ENCODE measurements around the gene SLC44A2. TPM values are rescaled to one million over a fixed set of nuclear protein-coding genes. Genes with fewer than 3 reads are reported as not detected.

Gene SLC44A2
- total RNA-seq, 1 experiment from 2014 or later: 130 TPM

DNA sequence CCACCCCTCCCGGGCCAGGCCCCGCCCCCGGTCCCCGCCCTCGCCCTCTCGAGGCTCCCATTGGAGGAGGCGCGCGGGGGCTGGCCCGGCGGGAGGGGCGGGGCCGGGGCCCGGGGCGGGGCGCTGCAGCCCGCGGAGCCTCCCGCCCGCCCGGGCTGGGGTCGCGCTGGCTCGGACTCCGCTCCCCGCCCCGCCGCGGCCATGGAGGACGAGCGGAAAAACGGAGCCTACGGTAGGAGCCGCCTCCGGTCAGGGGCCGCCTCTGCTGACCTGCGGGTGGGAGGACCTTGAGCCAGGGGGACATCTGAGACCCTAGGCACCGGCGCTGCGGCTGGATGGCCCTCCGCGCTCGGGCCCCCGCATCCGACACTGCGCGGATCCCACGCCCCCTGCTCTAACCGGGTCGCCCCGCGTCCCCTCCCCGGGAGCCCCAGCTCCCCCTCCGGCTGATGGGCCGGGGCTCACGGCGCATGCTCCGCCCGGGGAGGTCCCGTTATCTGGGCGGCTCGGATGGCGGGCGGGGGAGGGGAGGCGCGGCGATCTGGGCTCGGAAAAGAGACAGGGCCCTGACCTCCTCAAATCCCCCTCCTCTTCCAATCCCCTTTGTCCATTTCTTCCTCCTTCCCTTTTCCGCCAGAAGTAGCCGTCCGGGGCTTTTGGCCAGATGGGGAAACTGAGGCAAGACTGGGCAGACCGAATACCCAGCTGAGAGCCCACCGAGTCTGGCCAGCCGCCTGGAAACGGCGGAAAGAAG, 22.8 kb upstream of the SLC44A2 start:
- Mint-ChIP-seq H3K4me1 (ENCODE audit: low read depth, unreplicated experiment) (peaks cover 16% of the 10 kb centered on the region), H3K9me3 (ENCODE audit: low read depth, unreplicated experiment) (no peaks in the 10 kb centered on the region), H3K36me3 (ENCODE audit: insufficient read depth, unreplicated experiment) (no peaks in the 10 kb centered on the region), H3K4me3 (ENCODE audit: low read depth, unreplicated experiment) (peak overlapping the region; percentile 57), H3K27me3 (ENCODE audit: unreplicated experiment) (no peaks in the 10 kb centered on the region), H3K27ac (ENCODE audit: unreplicated experiment) (no peak overlapping the region)
- no TSS peak for BruUV-seq (replicated peaks)
- DNase-seq: peak; percentile 76
- intact Hi-C loops (cut with micrococcal nuclease; ENCODE audit: unreplicated experiment): no loop called here
- CTCF ChIA-PET: interaction anchor here (0.6 to 0.7 kb wide), 2 partner anchors 20 to 928 kb away, joined by 4 read pairs; partner anchors contain the start of gene ZNF562
- TF ChIP-seq CTCF (IDR thresholded peaks at IDR 0.05; ENCODE audit: unreplicated experiment): no peak

DNA sequence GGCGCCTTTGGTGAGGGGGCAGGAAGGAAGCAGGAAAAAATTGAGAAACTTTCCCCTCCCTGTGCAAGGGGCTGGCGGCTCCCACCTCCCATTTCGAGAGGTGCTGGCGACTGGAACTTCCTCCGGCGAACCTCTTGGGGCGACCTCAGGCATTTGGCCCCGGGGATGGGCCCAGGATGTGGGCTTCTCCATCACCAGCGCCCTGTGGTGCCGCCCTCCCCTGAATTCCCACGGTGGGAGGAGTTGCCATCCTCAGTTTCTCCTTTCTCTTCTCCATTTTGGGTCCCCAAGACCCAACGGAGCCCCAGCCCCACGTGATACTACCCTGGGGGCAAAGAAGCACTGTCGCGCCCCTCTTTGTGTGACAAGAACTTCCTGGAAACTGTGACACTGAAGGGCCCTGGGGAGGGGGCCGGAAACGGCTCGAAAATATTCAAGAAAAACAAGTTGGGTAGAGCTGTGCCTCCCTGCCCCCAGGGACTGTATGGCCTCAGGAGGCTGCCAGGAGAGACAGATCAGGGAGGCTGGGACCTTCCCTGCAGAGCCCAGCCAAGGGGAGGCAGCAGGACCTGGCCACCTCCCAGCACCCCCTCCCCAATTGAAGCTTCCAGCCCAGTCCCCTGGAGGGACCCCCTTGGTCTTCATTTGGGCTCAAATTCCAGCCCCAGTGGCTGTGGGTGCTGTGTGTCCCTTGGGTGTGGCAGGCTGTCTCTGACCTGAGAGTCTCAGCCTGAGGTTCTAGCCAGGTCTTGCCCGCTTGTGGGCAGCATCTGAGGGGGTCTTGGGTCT, 22.1 kb upstream of the SLC44A2 start:
- Mint-ChIP-seq H3K27me3 (ENCODE audit: unreplicated experiment) (no peaks in the 10 kb centered on the region), H3K9me3 (ENCODE audit: low read depth, unreplicated experiment) (no peaks in the 10 kb centered on the region), H3K4me3 (ENCODE audit: low read depth, unreplicated experiment) (peak overlapping the region; percentile 57), H3K4me1 (ENCODE audit: low read depth, unreplicated experiment) (peaks cover 16% of the 10 kb centered on the region), H3K36me3 (ENCODE audit: insufficient read depth, unreplicated experiment) (no peaks in the 10 kb centered on the region), H3K27ac (ENCODE audit: unreplicated experiment) (no peak overlapping the region)
- intact Hi-C loops (cut with micrococcal nuclease; ENCODE audit: unreplicated experiment): no loop called here
- TF ChIP-seq CTCF (IDR thresholded peaks at IDR 0.05; ENCODE audit: unreplicated experiment): no peak
- DNase-seq: no peak
- CTCF ChIA-PET: no interaction called here
- no TSS peak for BruUV-seq (replicated peaks)

DNA sequence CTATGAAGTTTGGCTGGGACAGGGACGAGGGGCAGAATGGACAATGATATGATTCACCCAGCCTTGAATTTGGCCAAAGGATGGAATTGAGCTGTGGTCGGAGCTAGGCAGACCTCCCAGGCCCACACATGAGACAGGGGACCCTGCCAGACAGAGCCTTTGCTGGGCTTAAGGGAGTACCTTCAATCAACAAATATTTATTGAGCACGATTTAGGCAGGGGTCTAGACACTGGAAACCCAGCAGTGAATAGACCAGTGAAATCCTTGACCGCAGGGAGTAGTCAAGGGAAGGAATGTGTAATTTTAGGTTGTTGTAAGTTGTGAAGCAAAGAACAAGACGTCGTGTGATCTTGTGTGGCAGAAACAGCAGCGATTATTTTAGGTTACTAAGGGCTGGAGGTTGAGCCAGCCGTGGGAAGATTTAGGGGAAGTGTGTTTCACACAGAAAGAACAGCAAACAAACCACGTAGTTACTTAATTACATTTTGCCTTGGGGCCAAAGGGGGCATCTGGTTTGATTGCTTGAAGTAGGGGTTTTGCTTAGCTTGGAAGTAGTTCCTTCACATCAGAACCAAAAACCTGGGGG, 21.4 kb upstream of the SLC44A2 start:
- no peaks in the 10 kb centered on the region for H3K9me3 Mint-ChIP-seq (ENCODE audit: low read depth, unreplicated experiment)
- CTCF ChIA-PET: no interaction called here

More for the DNA sequence above, 21.4 kb upstream of the SLC44A2 start:
- no peaks in the 10 kb centered on the region for H3K36me3 Mint-ChIP-seq (ENCODE audit: insufficient read depth, unreplicated experiment)
- no peak for TF ChIP-seq CTCF (IDR thresholded peaks at IDR 0.05; ENCODE audit: unreplicated experiment)
- H3K27me3 Mint-ChIP-seq (ENCODE audit: unreplicated experiment): no peaks in the 10 kb centered on the region
- DNase-seq: no peak
- peaks cover 16% of the 10 kb centered on the region for H3K4me1 Mint-ChIP-seq (ENCODE audit: low read depth, unreplicated experiment)
- H3K4me3 Mint-ChIP-seq (ENCODE audit: low read depth, unreplicated experiment): peak overlapping the region; percentile 37
- BruUV-seq (replicated peaks): no TSS peak
- intact Hi-C loops (cut with micrococcal nuclease; ENCODE audit: unreplicated experiment): no loop called here
- H3K27ac Mint-ChIP-seq (ENCODE audit: unreplicated experiment): no peak overlapping the region
